HG02943 (cell line): ENCODE results near the gene GLDN.

Source experiments
- ATAC-seq: cut with Tn5 transposase; IDR thresholded peaks from one replicate; pipeline ENCODE4 v1.9.1; 2021; ENCODE audit warnings: mild to moderate bottlenecking, low read depth, moderate library complexity; ENCODE audit not compliant: unreplicated experiment

Gene GLDN

DNA sequence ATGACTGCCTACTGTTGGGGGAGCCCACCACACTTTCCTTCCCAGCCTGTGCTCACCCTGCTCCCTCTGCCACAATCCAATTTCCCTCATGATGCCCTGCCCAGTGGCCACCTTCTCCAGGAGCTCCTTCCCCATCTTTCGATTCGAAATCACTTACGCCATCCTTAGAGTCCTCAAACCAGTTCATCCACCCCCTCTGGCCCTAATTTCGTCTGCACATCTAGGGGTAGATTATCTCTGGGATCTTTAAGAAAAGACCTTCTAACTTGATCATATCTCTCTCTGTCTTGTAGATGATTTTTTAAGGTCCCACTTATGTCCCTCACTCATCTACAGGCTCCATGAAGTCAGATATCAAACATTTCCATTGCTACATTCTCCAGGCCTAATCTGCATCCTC, 20.1 kb upstream of the GLDN start:
- no peak for ATAC-seq

DNA sequence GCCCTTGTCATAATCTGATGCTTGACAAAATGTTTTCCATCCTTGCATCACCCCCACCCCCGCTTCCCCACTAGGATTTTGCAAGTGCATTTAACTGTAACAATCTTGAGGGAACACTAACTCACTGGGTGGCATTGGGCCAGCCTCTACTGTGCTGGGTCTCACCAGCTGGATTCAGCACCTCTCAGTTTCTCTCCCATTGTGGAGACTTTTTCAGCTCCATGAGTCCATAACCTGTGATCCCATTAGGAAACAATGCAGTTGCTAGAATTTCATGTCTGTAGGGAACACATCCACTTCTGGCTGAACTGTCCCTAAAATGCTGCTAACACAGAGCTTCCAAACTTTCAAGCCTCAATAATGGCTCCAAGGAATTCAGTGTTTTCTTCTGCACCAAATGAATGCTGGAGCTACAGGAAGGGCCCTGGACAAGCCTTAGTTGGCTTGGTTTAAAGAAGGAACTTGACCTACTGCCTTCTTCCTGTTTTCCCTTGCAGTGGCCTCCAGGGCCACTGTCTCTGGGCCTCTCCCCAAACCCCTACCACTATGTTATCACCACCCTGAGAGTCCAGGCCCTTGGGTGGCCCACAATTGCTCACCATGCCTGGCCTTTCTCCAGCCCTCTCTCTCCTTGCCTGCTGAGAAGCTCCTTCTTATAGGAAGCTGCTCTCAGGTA, 18.7 kb upstream of the GLDN start:
- no peak for ATAC-seq

DNA sequence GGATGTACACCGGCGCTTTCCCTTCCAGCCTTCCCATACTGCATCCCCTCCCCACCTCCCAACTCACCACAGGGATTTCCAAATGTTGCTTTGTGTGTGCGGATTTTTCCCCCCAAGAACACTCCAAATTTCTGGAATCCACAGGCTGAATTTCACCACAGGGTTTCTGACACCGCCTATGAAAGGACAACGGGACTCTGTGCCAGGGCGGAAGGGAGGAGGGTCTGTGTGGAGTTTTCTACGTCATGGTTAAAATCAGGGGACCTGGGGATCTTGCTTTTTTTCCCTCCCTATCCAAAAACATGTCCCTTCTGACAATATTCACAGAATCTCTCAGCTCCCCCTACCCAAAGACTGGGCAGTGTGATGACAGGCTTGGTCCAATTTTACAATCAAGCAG, 17.7 kb upstream of the GLDN start:
- ATAC-seq = no peak

DNA sequence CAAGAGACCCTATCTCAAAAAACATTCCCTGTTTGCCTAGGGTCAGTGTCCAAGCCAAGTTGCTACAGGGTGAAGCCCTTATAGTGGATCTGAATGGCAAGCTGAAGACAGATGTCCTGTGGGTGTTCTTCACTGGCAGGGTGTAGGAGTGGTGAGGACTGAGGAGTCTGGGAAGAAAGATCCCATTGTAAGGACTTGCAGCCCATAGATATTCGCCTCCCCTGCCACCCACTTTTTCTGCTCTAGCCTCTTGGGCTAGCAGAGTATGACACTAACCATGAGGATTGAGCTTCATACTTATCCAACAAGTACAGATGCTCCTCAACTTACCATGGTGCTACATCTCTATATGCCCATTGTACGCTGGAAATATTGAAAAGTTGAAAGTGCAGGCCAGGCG, 16.3 kb upstream of the GLDN start:
- no peak for ATAC-seq

GRCh38 chr15:51327081-51327480, 14.4 kb upstream of the GLDN start:
- no peak for ATAC-seq

DNA sequence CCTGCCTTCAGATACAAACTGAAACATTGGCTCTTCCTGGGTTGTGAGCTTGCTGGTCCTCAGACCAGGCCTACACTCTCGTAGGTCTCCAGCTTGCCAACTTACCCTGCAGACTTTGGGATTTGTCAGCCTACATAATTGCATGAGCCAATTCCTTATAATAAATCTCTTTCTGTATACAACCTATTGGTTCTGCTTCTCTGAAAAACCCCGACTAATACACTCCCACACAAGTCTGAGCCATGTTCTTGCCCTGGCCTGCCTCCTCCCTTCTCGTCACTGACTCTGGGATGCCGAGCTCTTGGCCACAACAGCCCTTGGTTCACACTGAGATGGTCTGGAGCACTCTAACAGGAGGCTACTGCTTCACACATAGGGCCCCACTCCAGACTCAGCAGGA, 12.5 kb upstream of the GLDN start:
- ATAC-seq = no peak

DNA sequence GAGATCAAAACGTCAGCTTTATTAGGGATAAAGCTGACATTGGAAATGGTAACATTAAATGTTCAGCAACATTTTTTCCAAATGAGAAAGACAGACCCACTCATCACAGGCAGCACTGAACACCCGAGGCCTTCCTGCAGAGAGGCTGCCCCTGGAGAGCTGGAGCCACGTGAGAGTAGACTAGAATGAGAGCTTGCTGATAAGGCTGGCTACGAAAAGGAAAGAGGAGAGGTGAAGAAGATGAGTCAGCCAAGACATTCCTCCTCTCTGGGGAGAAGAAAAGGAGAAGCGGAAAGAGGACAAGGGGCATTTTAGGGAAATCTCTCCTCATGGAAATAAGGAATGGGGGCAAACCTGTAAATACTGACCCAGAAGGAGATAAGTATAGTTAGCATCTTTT, 10.3 kb upstream of the GLDN start:
- ATAC-seq = no peak

GRCh38 chr15:51332206-51333147, 9.0 kb upstream of the GLDN start:
- ATAC-seq = no peak

DNA sequence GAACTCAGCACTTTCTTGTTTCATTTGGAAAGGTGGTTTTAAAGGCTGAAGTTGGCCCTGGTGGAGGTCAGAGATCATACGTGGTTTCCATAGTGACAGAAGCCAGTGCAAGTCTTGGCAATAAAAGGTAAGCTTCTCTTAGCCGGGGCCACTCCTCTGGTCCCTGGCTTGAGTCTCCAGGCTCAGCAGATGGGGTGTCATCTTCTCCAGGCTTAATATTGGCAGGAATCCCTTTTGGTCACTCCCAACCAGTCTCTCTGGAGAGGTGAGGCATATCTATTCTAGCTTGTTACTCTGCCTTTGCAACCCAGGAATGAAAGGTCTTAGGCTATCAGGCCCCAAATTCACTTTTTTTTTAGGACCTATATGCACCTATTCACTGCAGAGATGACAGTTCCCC, 7.9 kb upstream of the GLDN start:
- no peak for ATAC-seq

GRCh38 chr15:51334011-51334451, 7.4 kb upstream of the GLDN start:
- ATAC-seq = no peak

DNA sequence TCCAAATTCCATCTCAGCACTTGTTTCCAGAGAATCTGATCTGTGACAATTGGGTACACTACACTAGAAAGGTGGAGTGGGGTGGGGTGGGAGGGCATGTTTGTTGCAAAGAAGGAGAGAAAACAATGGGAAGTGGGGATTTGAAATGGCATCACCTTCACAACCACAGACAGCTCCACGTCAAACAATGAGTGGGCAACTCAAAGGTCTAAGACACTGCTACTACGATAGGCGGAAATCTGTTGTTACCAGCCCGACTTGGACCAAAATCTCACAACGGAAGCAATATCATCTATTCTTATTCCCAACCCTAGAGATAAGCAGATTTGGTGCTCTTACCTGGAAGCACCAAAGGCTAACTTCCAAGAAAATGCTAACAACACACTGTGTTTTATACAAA, 6.4 kb upstream of the GLDN start:
- no peak for ATAC-seq

- peak; percentile 84 for ATAC-seq
Observed at GRCh38 chr15:51335538-51336410, 5.7 kb upstream of the GLDN start.

GRCh38 chr15:51338496-51338895, 3.0 kb upstream of the GLDN start, which contains the start of gene CYP19A1:
Gene CYP19A1 (minus strand): TSS chr15:51338596. CDS start chr15:51242912, 95,684 bp downstream.
- ATAC-seq = no peak

- no peak for ATAC-seq
Observed at GRCh38 chr15:51342227-51342999, 958 bp downstream of the GLDN start.

- ATAC-seq = no peak
Observed at GRCh38 chr15:51343466-51343865, 2.0 kb downstream of the GLDN start.

DNA sequence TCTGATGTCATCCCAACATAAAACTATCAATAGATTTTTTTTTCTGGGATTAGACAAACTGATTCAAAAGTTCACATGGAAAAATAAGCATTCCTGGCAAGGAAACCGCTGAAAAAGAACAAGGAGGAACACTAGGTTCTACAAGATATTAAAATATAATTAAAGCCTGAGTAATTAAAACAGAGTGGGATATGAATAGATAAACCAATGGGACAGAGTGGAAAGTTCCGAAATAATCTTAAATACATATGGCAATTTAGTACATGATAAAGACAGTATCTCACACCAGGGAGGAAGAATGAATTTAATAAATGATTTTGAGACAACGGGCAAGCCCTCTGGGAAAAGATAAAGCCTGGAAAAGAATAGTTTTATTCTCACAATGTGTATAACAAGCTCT, 4.7 kb downstream of the GLDN start:
- ATAC-seq = no peak

DNA sequence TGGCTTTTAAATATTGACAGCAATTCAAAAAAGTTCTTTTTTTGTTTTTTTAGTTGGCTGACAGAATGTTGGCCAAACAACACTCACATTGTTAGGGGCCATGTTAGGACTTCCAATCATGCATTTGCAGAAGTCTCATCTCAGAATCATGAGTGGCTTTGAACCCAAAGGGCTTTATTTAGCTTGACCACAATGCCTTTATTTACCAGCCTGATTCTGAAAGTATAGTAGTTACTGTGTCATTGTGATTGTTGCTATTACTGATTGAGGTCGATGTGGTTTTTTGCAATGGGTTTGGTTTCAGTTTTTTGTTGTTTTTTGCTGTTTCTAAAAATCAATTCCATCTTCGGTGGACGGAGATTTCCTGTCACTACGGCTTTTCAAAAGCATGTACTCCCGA, 7.2 kb downstream of the GLDN start:
- peak; percentile 87 for ATAC-seq

- no peak for ATAC-seq
Observed at GRCh38 chr15:51349156-51349844, 7.8 kb downstream of the GLDN start.

GRCh38 chr15:51350723-51351122, 9.3 kb downstream of the GLDN start:
- ATAC-seq = no peak
